Measurements from ENCODE around the gene CCDC142.
"Not testable (repeated sequence)": the region's sequence is repeated elsewhere in the genome, so short reads cannot be mapped to it uniquely, and the experiment has no call there.

GRCh38 chr2:74442483-74443297 is 40.1 kb downstream of the CCDC142 start:
- TF ChIP-seq CTCF (optimal IDR thresholded peaks at IDR 0.05 in 1 of 3, IDR thresholded peaks at IDR 0.05 in 1 of 3, conservative IDR thresholded peaks at IDR 0.05 in 1 of 3; ENCODE audit: extremely low read depth in 1 of 3, insufficient read depth in 2 of 3, low read length in 3 of 3); EZH2 (IDR thresholded peaks at IDR 0.05; ENCODE audit: low read length): not testable (repeated sequence)

Data from keratinocyte (primary cell).